Posterior vena cava (tissue), 2 donors: Measurements from ENCODE around the gene EGFR. TPM values are rescaled to one million over a fixed set of nuclear protein-coding genes. Genes with fewer than 3 reads are reported as not detected.

Source experiments
- DNase-seq: peaks from one replicate; pipeline ENCODE4 v3.0.0-alpha.2; 2020; ENCODE audit warnings: low spot score
- intact Hi-C, 2 donors: fragments of 100-400 bp; cut with DNase I; formaldehyde crosslinking; loops; one replicate each; pipeline versions ENCODE4 v1.14.1 to v1.14.2; 2022 to 2023
- total RNA-seq, 2 donors: library from RNA; stranded (reverse); fragmentation: NEBNext Ultra II Directional; extraction: Animal tissue kit (Norgen Biotek cat#: 25700); gene quantifications; one replicate each; pipeline ENCODE4 v1.2.1, GENCODE V29; 2021
- donor health status: DM: yes; HTN: yes; CAD: no.
- donor health status: DM: yes; HTN: yes; CAD: no.

The EGFR gene
- total RNA-seq, 2 donors from 2014 or later = 80.8 to 87.2 TPM

- intact Hi-C loops = no loop called here
- DNase-seq = no peak
Observed at GRCh38 chr7:55109404-55110167, 90.8 kb downstream of the EGFR start.

DNA sequence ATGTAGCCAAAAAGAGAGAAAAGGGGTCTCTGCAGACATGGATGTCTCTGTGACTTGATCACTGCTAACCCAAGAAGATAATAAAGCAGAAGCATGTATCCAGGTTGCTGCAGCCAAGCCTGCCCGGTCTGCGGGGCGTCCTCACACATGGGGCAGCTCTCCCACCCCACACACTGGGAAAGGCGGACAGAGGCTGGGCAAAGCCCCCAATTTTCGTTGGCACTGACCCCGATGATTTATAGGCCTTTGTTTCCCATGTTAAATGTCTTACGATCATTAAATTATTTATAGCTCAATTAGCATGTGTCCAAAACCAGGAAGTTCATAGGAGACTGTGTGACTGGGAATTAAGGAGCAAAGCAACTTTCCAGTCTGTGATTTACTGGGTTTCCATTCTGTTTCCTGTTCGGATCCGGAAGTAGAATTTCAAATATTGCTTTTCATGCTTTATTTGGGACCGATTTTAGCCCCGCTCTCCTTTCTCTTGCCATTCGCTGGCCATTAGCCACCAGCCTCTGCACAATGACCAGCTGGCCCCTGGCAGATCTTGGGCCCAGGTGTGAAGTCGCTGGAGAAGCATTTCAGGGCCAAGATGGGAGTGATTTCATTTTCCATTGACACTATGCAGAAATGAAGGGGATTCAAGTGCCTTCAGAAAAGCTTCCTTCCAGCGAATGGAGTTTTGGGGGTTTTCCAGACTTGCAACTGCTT, 91.6 kb downstream of the EGFR start:
- DNase-seq = no peak
- intact Hi-C loops = no loop called here

- no peak for DNase-seq
- intact Hi-C loops = no loop called here
Observed at GRCh38 chr7:55110993-55111361, 92.2 kb downstream of the EGFR start.

DNA sequence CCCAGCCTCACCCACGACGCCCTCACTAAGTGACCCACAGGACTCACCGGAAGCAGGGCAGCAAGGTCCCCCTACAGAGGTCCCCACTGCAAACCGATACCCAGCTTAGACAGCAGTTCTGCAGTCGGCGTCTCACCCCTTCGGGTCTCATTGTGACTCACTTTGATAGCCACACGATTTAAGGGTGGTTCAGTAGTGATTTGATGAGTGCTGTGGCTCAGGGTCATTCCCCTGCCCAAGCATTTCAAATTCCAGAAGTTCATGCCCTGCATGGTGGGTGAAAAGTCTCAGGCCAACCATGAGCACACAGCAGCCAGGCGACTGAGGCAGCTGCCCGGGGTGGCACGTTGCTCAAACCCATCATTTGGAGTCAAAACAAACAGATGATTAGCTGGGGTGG, 93.2 kb downstream of the EGFR start:
- DNase-seq = no peak
- intact Hi-C loops = no loop called here

DNA sequence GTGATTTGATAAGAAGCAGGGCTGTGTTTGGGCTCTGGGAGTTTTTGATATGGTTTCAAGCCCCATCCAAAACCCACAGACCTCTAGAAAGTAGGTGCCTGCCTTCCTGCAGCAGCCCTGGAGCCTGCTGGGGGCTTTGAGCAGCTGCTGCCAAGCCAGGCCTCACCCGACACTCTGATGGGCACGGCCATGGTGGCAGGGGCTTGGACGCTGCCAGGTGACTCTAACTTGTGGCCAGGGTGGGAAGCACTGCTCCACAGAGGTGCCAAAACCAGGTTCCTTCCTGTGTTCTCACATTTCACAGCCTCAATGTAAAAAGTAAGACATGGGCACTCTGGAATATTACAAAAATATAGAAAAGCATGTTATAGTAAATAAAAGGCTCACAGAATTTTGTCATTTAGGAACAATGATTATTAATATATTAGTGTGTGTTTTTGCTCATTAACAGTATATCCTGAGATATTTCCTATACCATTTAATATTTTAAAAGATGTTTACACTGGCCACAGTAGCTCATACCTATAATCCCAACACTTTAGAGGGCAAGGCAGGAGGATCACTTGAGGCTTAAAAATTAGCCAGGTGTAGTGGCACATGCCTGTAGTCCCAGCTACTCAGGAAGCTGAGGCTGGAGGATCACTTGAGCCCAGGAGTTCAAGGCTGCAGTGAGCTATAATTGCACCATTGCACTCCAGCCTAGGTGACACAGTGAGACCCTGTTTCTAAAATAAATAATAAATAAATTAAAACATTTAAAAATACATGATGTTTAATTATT, 95.1 kb downstream of the EGFR start:
- intact Hi-C loops = no loop called here
- DNase-seq = no peak

GRCh38 chr7:55117286-55117685, 98.5 kb downstream of the EGFR start:
- intact Hi-C loops = no loop called here
- no peak for DNase-seq

DNA sequence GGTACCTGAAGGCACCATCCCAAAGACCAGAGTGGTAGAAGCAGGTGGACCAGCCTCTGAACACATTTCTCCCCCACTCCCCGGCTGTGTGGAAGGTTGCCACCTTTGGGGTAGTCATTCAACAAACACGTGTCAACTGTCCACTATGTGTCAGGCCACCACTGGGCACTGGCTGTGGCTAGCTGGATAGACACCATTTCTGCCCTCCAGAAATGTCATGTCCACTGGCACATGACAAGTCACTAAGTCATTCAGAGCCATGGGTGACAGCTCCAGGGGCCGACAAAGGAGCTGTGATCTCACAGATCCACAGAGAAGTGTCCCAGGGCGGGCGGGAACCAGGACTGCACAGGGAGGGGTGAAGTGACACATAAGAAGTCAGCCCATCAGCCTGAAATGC, 99.6 kb downstream of the EGFR start:
- intact Hi-C loops = no loop called here
- no peak for DNase-seq

DNA sequence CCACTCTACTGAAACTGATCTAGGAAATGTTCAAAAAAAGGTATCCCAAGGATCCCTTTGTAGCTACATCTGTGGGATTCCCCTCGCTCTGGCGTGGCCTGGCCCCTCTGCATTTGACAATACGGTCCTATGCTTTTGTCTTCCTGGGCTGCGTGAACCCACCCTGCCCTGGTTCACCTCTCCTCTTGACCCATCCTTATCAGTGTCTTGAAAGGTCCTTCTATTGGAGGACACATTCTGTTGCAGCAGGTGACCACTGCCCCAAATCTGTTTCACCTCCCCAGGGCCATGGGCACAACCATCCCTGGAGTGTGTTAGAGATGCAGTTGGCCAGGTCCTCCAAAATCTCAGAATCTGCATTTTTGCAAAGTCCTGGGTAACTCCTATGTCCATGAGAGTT, 100.8 kb downstream of the EGFR start:
- intact Hi-C loops = no loop called here
- no peak for DNase-seq

DNA sequence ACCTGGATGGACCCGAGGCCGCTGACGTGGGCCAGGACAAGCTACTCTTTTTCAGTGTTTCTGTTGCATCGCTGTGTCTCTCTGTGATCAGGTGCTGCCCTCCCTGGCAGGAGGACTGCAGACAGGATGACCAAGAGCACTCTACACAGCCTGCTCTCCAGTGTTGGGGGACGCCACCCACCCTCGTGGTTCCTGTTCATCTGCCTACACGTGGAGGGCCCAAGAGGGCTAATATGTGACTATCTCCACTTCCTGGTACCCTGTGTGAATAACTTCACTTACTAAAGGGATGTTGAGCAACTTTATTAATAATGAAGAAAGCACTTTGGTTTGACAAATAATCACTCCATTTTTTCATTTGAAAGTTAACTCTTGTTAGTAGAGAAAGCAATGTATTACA, 101.3 kb downstream of the EGFR start:
- DNase-seq = no peak
- intact Hi-C loops = no loop called here

- no peak for DNase-seq
- intact Hi-C loops = no loop called here
Observed at GRCh38 chr7:55120501-55121198, 101.8 kb downstream of the EGFR start.

DNA sequence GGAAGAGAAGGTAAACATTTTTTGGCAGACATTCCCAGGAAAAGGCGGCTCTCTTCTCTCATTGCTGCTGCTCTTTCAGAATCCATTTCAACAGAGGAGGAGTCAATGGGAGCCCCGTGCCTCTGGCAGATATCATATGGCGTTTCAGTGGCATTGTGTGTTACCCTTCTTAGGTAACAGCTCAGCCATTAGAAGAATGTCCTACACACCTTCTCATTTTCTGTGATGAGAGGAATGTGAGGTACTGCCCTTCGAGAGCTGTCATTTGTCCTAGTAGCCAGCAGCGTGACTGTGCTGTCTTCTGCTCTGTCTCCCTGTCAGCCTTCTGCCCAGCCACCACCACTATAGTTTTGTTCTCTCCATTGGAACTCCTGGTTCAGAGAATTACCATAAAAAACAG, 102.4 kb downstream of the EGFR start:
- no peak for DNase-seq
- intact Hi-C loops = no loop called here

DNA sequence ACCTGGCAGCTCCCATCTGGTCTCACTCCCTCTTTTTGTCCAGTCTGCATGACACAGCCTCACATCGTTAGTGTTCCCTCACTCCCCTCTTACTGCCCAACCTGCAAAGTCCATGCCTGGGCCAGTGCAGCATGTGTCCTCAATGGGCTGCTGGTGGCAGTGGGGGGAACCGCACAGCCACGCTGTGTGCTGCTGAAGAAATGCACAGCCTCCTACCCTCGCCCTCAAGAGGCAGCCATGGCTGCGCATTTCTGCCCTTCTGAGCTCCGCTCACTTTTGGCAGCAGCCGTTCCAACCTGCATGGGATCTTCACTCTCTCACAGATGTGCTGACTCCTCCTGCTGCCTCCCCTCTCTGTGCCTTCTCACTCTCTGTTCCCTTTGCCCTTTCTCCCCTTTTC, 103.4 kb downstream of the EGFR start:
- DNase-seq = no peak
- intact Hi-C loops = no loop called here

DNA sequence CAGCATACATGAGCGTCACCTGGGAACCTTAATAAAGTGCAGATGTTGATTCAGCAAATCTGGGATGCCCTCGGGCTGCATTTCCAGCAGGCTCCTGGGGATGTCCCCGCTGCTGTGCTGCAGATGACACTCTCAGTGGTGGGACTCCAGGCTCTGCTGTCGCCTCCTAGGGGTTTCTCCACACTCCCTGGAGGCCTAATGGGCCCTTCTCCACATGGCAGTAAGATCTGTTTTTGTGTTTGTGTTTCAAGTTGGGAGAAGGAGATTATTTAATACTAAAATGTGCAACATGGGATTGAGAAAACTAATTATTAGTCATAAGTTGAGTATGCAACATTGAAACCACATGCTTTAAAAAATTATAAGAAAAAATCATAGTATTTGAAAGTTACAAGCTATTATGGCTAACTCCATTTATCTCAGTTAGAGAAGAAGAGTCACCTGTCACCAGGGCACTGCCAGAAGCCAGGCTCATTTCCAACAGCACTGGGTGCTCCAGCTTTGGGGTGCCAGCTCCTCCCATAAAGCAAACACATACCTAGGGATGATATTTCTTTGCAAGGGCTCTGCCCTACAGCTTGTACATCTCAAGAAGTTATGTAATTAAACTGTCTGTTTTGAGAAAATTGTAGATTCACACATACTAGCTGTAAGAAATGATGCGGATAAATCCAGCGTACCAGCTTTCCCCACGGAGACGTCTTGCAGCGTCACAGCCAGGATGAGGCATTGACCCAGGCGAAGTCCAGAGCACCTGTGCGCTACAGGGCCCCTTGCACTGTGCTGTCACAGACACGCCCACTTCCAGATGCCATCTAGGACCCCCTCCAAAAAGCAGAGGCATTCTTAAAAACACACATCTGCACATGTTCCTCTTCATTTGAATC, 106.4 kb downstream of the EGFR start:
- intact Hi-C loops = no loop called here

DNA sequence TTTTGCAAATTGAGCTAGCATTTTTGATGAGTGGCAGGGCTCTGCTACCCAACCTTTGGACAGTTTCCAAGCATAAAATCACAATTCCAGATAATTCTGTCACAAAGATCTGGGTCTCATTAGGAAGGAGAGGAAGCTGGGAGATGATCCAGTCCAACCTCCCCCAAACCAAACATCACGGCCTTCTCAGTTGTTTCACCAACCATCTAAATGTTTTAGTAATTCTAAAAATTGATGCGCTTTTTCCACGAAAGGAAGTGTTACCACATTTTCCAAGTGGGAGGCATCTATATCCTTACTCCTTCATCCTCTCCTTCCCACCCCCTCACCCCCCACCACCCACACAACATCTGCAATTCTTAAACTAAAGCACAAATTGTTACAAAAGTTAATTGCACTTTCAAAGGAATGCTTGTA, 108.3 kb downstream of the EGFR start:
- intact Hi-C loops = no loop called here

More for the DNA sequence above, 106.4 kb downstream of the EGFR start:
- DNase-seq = no peak

GRCh38 chr7:55127622-55128081, 108.8 kb downstream of the EGFR start:
- intact Hi-C loops = no loop called here
- DNase-seq = no peak

More for the DNA sequence above, 108.3 kb downstream of the EGFR start:
- DNase-seq = no peak

DNA sequence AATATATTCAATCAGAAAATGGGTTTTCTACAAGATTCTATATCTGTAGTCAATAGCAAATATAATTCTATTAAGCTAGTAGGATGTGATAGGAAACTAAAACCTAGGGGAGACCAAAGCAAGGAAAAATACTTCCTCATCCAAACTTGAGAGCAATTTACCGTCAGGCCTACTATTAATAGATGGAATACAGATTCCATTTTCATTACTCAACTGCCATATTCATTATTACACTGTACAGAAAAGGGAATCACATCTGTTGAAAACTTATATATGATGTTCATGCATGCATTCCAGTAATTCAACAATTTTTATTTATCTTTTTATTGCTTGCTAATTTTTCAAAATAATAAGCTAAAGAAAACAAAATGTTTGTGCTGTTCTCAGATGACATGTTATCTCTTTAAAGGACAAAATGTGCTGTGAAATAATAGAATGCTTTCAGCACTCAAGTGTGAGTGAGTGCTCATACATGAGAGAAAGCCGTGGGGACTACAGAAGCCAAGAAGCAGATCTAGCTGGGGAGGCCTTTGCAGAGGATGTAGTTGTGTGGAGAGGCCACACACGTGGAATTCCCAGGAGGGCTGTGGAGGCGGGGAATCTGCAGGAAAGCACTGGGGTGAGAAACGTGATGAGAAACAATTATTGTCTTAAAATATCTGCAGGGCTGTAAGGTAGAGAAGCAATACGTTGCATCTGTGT, 110.0 kb downstream of the EGFR start:
- intact Hi-C loops = no loop called here

DNA sequence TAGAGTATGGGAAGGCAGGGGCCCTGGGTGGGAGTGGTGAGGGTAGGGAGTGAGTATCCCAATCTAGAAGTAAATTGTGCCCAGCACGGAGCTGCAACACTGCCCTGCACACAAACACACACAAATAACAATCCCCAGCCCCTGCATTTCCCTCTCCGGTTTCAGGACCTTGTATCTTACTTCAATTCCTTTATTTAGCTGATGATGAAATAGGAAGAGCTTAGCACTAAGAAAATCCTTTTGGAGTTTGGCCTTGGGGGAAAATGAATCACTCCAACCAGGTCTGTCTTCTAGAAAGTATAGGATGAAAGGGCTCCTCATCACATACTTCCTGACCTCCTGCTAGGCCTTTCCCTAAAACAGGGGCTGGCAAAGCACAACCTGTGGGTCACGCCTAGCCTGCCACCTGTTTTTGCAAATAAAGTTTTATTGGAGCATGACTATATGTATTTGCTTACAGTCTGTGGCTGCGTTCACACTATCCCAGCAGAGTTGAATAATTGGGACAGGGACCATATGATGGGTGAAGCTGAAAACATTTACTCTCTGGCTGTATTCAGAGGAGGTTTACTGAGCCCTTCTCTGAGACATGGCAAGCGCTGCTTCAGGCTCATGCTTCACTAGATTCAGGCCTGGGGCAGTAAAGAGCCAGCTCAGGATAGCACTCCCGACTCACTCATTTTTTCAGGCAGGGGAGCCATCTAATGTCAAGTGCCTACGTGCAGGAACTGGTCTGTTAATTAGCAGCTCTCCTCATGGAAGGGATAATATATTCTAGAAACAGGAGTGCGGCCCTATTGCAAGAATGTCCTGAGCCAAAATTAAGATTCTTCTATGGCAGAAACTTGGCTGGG, 111.0 kb downstream of the EGFR start:
- intact Hi-C loops = no loop called here
- no peak for DNase-seq

More for the DNA sequence above, 110.0 kb downstream of the EGFR start:
- DNase-seq = no peak
